WTC11 (cell line): ENCODE data around the gene TUSC2. TPM values are rescaled to one million over a fixed set of nuclear protein-coding genes. Genes with fewer than 3 reads are reported as not detected.

Experiments used
- ATAC-seq: fragments of 200-7000 bp; cut with Tn5 transposase; 2 replicates; pipeline ENCODE4 v1.10.0; 2021; ENCODE audit warnings: mild to moderate bottlenecking, moderate library complexity
- CTCF ChIA-PET: fragments of 300-600 bp; sonication (Branson Sonifier 250); formaldehyde crosslinking; loops from one replicate; lab custom pipeline; 2021; ENCODE audit warnings: antibody characterized with exemption; lab: Charles Lee
- POLR2A ChIA-PET: fragments of 350-600 bp; sonication (Branson Sonifier 250); formaldehyde crosslinking; loops from one replicate; lab custom pipeline; 2021; ENCODE audit warnings: antibody characterized with exemption; lab: Charles Lee
- DNase-seq: peaks from one replicate; pipeline ENCODE4 v3.0.0; 2021; ENCODE audit warnings: low spot score
- H3K27ac Mint-ChIP-seq: 2 replicates; pipeline ENCODE4 v1.8.0; 2021; ENCODE audit warnings: mixed read lengths
- H3K27me3 Mint-ChIP-seq: 2 replicates; pipeline ENCODE4 v1.8.0; 2021; ENCODE audit warnings: low read depth, mild to moderate bottlenecking, moderate library complexity, mixed read lengths
- H3K36me3 Mint-ChIP-seq: 2 replicates; pipeline ENCODE4 v1.8.0; 2021; ENCODE audit warnings: mixed read lengths
- H3K4me1 Mint-ChIP-seq: 2 replicates; pipeline ENCODE4 v1.8.0; 2022; ENCODE audit warnings: mixed read lengths
- H3K4me3 Mint-ChIP-seq: 2 replicates; pipeline ENCODE4 v1.8.0; 2021; ENCODE audit warnings: mild to moderate bottlenecking, moderate library complexity, mixed read lengths
- H3K9me3 Mint-ChIP-seq: 2 replicates; pipeline ENCODE4 v1.8.0; 2021; ENCODE audit warnings: mixed read lengths
- ETV6 ChIP-seq: sonication (generic); formaldehyde crosslinking; IDR thresholded peaks from 2 replicates; pipeline ENCODE4 v1.8.1; 2022; ENCODE audit warnings: mild to moderate bottlenecking, missing genetic modification reagents
- HMGA2 ChIP-seq: fragments of 250-450 bp; sonication (Bioruptor Pico); IDR thresholded peaks from 2 replicates; pipeline ENCODE4 v1.4.0; 2021; ENCODE audit warnings: mild to moderate bottlenecking, moderate library complexity
- NFATC4 ChIP-seq: fragments of 250-450 bp; sonication (Bioruptor Pico); IDR thresholded peaks from 2 replicates; pipeline ENCODE4 v1.9.0; 2021; ENCODE audit warnings: mild to moderate bottlenecking
- NFE2L1 ChIP-seq: sonication (generic); formaldehyde crosslinking; IDR thresholded peaks from 2 replicates; pipeline ENCODE4 v1.8.1; 2023; ENCODE audit warnings: missing genetic modification reagents
- NFYB ChIP-seq: sonication (generic); formaldehyde crosslinking; conservative IDR thresholded peaks from 2 replicates; pipeline ENCODE4 v1.8.0; 2022; ENCODE audit warnings: low read depth, missing genetic modification reagents
- OVOL2 ChIP-seq: fragments of 250-450 bp; sonication (Bioruptor Pico); IDR thresholded peaks from 2 replicates; pipeline ENCODE4 v1.9.0; 2021; ENCODE audit warnings: mild to moderate bottlenecking, borderline replicate concordance
- SMAD3 ChIP-seq: sonication (generic); formaldehyde crosslinking; IDR thresholded peaks from 2 replicates; pipeline ENCODE4 v1.8.0; 2022; ENCODE audit warnings: missing genetic modification reagents, mild to moderate bottlenecking, borderline replicate concordance
- SMAD4 ChIP-seq: sonication (generic); formaldehyde crosslinking; IDR thresholded peaks from 2 replicates; pipeline ENCODE4 v1.8.0; 2022; ENCODE audit warnings: mild to moderate bottlenecking, missing genetic modification reagents
- TEAD1 ChIP-seq: sonication (generic); formaldehyde crosslinking; IDR thresholded peaks from 2 replicates; pipeline ENCODE4 v1.8.0; 2022; ENCODE audit warnings: mild to moderate bottlenecking, missing genetic modification reagents
- TEAD4 ChIP-seq: sonication (generic); formaldehyde crosslinking; IDR thresholded peaks from 2 replicates; pipeline ENCODE4 v1.8.0; 2022; ENCODE audit warnings: mild to moderate bottlenecking, missing genetic modification reagents
- ZNF121 ChIP-seq: sonication (generic); formaldehyde crosslinking; IDR thresholded peaks from 2 replicates; pipeline ENCODE4 v1.8.0; 2023; ENCODE audit warnings: missing genetic modification reagents
- ZNF232 ChIP-seq: sonication (generic); formaldehyde crosslinking; IDR thresholded peaks from 2 replicates; pipeline ENCODE4 v1.8.0; 2022; ENCODE audit warnings: mild to moderate bottlenecking, missing genetic modification reagents
- ZNF423 ChIP-seq: fragments of 250-450 bp; sonication (Bioruptor Pico); IDR thresholded peaks from 2 replicates; pipeline ENCODE4 v2.1.2; 2022; ENCODE audit warnings: mild to moderate bottlenecking, moderate library complexity
- ZNF671 ChIP-seq: fragments of 250-450 bp; sonication (Bioruptor Pico); IDR thresholded peaks from 2 replicates; pipeline ENCODE4 v1.8.0; 2021; ENCODE audit warnings: mild to moderate bottlenecking
- total RNA-seq: library from RNA; stranded (reverse); gene quantifications from 3 replicates; pipeline ENCODE4 v1.2.3, GENCODE V29; 2021
- TF ChIP-seq, protein P1 (sequence below): sonication (generic); formaldehyde crosslinking; IDR thresholded peaks from 2 replicates; pipeline ENCODE4 v1.8.0; 2023; ENCODE audit warnings: missing genetic modification reagents, mild to moderate bottlenecking, borderline replicate concordance
- TF ChIP-seq, protein P2 (sequence below): sonication (generic); formaldehyde crosslinking; IDR thresholded peaks from 2 replicates; pipeline ENCODE4 v1.8.0; 2023; ENCODE audit warnings: mild to moderate bottlenecking, missing genetic modification reagents
- TF ChIP-seq, protein P3 (sequence below): sonication (generic); formaldehyde crosslinking; conservative IDR thresholded peaks from 2 replicates; pipeline ENCODE4 v1.8.1; 2022; ENCODE audit warnings: mild to moderate bottlenecking, missing genetic modification reagents
- TF ChIP-seq, protein P4 (sequence below): sonication (generic); formaldehyde crosslinking; IDR thresholded peaks from 2 replicates; pipeline ENCODE4 v1.8.1; 2023; ENCODE audit warnings: mild to moderate bottlenecking, moderate library complexity, missing genetic modification reagents
- TF ChIP-seq, protein P5 (sequence below): fragments of 250-450 bp; sonication (Bioruptor Pico); IDR thresholded peaks from 2 replicates; pipeline ENCODE4 v1.9.0; 2021; ENCODE audit warnings: moderate library complexity, mild to moderate bottlenecking, inconsistent platforms, borderline replicate concordance
- TF ChIP-seq, protein P6 (sequence below): sonication (generic); formaldehyde crosslinking; IDR thresholded peaks from 2 replicates; pipeline ENCODE4 v1.8.0; 2023; ENCODE audit warnings: missing genetic modification reagents
- TF ChIP-seq, protein P7 (sequence below): sonication (generic); formaldehyde crosslinking; conservative IDR thresholded peaks from 2 replicates; pipeline ENCODE4 v1.8.1; 2023; ENCODE audit warnings: mild to moderate bottlenecking, low read depth, missing genetic modification reagents, moderate library complexity

TUSC2 gene
- total RNA-seq, 1 experiment from 2014 or later: 41.1 TPM

DNA sequence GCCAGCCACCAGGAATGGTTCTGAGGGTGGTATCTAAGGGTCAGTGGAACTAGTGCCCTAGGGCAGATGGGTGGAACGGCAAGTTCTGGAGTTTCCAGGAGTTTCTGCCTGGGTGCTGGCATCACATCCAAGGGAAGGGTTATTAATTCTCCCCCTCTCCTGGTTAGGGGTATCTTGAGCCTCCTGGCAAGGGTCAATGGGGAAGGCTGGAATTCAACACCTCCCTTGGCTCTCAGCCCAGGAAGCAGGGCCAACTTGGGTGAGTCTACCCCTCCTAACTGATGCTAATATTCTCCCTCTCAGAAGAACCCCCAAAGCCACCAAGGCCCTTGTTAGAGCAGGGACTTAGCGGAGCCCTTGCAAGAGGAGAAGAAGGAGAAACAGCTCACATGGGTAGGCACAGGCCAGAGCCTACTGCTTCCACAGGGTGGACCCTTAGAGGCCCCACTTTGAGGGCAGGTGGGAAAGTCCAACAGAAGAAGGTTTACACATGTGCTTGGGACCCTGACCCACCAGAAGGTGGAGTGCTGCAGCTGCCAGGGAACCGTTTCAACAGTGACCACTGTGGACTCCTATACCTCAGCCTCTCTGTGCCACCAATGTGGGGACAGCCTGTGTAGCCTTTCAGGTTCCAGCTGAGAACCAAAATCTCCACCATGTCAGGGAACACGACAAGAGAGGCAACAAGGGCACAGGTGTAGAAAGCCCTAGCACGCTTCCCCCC lies 28.0 kb upstream of the TUSC2 start (continued):
- TF ChIP-seq, protein P1, sequence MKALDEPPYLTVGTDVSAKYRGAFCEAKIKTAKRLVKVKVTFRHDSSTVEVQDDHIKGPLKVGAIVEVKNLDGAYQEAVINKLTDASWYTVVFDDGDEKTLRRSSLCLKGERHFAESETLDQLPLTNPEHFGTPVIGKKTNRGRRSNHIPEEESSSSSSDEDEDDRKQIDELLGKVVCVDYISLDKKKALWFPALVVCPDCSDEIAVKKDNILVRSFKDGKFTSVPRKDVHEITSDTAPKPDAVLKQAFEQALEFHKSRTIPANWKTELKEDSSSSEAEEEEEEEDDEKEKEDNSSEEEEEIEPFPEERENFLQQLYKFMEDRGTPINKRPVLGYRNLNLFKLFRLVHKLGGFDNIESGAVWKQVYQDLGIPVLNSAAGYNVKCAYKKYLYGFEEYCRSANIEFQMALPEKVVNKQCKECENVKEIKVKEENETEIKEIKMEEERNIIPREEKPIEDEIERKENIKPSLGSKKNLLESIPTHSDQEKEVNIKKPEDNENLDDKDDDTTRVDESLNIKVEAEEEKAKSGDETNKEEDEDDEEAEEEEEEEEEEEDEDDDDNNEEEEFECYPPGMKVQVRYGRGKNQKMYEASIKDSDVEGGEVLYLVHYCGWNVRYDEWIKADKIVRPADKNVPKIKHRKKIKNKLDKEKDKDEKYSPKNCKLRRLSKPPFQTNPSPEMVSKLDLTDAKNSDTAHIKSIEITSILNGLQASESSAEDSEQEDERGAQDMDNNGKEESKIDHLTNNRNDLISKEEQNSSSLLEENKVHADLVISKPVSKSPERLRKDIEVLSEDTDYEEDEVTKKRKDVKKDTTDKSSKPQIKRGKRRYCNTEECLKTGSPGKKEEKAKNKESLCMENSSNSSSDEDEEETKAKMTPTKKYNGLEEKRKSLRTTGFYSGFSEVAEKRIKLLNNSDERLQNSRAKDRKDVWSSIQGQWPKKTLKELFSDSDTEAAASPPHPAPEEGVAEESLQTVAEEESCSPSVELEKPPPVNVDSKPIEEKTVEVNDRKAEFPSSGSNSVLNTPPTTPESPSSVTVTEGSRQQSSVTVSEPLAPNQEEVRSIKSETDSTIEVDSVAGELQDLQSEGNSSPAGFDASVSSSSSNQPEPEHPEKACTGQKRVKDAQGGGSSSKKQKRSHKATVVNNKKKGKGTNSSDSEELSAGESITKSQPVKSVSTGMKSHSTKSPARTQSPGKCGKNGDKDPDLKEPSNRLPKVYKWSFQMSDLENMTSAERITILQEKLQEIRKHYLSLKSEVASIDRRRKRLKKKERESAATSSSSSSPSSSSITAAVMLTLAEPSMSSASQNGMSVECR: no peak
- TF ChIP-seq, protein P2, sequence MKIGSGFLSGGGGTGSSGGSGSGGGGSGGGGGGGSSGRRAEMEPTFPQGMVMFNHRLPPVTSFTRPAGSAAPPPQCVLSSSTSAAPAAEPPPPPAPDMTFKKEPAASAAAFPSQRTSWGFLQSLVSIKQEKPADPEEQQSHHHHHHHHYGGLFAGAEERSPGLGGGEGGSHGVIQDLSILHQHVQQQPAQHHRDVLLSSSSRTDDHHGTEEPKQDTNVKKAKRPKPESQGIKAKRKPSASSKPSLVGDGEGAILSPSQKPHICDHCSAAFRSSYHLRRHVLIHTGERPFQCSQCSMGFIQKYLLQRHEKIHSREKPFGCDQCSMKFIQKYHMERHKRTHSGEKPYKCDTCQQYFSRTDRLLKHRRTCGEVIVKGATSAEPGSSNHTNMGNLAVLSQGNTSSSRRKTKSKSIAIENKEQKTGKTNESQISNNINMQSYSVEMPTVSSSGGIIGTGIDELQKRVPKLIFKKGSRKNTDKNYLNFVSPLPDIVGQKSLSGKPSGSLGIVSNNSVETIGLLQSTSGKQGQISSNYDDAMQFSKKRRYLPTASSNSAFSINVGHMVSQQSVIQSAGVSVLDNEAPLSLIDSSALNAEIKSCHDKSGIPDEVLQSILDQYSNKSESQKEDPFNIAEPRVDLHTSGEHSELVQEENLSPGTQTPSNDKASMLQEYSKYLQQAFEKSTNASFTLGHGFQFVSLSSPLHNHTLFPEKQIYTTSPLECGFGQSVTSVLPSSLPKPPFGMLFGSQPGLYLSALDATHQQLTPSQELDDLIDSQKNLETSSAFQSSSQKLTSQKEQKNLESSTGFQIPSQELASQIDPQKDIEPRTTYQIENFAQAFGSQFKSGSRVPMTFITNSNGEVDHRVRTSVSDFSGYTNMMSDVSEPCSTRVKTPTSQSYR (CRISPR knock-in tag): no peak
- TF ChIP-seq SMAD4: no peak
- no peak for TF ChIP-seq TEAD4 (CRISPR knock-in tag)
- TF ChIP-seq ZNF232 (CRISPR knock-in tag): no peak
- TF ChIP-seq NFYB (CRISPR knock-in tag): no peak
- TF ChIP-seq ZNF671: no peak
- no peak for TF ChIP-seq TEAD1 (CRISPR knock-in tag)
- TF ChIP-seq, protein P3, sequence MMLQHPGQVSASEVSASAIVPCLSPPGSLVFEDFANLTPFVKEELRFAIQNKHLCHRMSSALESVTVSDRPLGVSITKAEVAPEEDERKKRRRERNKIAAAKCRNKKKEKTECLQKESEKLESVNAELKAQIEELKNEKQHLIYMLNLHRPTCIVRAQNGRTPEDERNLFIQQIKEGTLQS: no peak
- TF ChIP-seq, protein P4, sequence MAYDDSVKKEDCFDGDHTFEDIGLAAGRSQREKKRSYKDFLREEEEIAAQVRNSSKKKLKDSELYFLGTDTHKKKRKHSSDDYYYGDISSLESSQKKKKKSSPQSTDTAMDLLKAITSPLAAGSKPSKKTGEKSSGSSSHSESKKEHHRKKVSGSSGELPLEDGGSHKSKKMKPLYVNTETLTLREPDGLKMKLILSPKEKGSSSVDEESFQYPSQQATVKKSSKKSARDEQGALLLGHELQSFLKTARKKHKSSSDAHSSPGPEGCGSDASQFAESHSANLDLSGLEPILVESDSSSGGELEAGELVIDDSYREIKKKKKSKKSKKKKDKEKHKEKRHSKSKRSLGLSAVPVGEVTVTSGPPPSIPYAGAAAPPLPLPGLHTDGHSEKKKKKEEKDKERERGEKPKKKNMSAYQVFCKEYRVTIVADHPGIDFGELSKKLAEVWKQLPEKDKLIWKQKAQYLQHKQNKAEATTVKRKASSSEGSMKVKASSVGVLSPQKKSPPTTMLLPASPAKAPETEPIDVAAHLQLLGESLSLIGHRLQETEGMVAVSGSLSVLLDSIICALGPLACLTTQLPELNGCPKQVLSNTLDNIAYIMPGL (CRISPR knock-in tag): no peak

DNA sequence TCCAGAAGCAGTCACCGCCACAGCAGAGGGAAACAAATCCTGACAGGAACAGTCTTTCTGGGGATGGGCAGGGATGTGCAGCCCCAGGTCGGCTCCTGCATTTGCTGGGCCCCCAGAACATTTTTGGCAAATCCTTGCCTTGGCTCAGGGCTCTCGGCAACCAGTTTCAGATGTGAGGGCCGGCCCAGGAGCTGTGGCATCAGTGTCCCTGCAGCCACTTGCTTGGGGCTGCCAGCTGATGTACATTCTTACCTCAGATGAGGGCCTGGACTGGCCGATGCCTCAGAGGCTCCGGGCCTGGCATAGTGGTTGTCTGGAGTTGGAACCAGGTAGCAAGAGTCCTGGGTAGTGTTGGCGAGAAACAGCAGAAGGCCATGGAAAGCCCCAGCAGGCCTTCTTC lies 26.8 kb upstream of the TUSC2 start:
- Mint-ChIP-seq H3K4me3 (no peak overlapping the region), H3K27ac (no peak overlapping the region), H3K27me3 (no peaks in the 10 kb centered on the region), H3K9me3 (no peaks in the 10 kb centered on the region), H3K4me1 (peaks cover 34% of the 10 kb centered on the region), H3K36me3 (peaks cover 14% of the 10 kb centered on the region)
- ATAC-seq: no peak
- TF ChIP-seq HMGA2 (CRISPR knock-in tag) (no peak), NFE2L1 (CRISPR knock-in tag) (no peak), ZNF423 (CRISPR knock-in tag) (no peak), ZNF121 (no peak), SMAD3 (no peak), NFATC4 (CRISPR knock-in tag) (no peak), ETV6 (CRISPR knock-in tag) (no peak), OVOL2 (CRISPR knock-in tag) (no peak), NFYB (CRISPR knock-in tag) (no peak), TEAD1 (CRISPR knock-in tag) (no peak)
- TF ChIP-seq, protein P5, sequence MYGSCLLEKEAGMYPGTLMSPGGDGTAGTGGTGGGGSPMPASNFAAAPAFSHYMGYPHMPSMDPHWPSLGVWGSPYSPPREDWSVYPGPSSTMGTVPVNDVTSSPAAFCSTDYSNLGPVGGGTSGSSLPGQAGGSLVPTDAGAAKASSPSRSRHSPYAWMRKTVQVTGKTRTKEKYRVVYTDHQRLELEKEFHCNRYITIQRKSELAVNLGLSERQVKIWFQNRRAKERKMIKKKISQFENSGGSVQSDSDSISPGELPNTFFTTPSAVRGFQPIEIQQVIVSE (CRISPR knock-in tag): no peak
- TF ChIP-seq, protein P6, sequence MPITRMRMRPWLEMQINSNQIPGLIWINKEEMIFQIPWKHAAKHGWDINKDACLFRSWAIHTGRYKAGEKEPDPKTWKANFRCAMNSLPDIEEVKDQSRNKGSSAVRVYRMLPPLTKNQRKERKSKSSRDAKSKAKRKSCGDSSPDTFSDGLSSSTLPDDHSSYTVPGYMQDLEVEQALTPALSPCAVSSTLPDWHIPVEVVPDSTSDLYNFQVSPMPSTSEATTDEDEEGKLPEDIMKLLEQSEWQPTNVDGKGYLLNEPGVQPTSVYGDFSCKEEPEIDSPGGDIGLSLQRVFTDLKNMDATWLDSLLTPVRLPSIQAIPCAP (CRISPR knock-in tag): no peak
- TF ChIP-seq, protein P7, sequence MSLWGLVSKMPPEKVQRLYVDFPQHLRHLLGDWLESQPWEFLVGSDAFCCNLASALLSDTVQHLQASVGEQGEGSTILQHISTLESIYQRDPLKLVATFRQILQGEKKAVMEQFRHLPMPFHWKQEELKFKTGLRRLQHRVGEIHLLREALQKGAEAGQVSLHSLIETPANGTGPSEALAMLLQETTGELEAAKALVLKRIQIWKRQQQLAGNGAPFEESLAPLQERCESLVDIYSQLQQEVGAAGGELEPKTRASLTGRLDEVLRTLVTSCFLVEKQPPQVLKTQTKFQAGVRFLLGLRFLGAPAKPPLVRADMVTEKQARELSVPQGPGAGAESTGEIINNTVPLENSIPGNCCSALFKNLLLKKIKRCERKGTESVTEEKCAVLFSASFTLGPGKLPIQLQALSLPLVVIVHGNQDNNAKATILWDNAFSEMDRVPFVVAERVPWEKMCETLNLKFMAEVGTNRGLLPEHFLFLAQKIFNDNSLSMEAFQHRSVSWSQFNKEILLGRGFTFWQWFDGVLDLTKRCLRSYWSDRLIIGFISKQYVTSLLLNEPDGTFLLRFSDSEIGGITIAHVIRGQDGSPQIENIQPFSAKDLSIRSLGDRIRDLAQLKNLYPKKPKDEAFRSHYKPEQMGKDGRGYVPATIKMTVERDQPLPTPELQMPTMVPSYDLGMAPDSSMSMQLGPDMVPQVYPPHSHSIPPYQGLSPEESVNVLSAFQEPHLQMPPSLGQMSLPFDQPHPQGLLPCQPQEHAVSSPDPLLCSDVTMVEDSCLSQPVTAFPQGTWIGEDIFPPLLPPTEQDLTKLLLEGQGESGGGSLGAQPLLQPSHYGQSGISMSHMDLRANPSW (CRISPR knock-in tag): no peak
- ChIA-PET POLR2A (interaction anchor here (0.6 kb wide), 1 partner anchor 1613 kb away, joined by 5 read pairs; no protein-coding TSS in a partner anchor), CTCF (no interaction called here)
- DNase-seq: no peak
